Measurements from ENCODE around the gene ASCC1. TPM values are rescaled to one million over a fixed set of nuclear protein-coding genes. Genes with fewer than 3 reads are reported as not detected.
A peak's percentile ranks its signal among the peaks of the same experiment; 100 is the strongest.

Gene ASCC1
- total and polyA plus RNA-seq, 2 donors: 29.7 to 33.5 TPM

- H3K27ac ChIP-seq (ENCODE audit: low read depth): no peak overlapping the region
- no peaks in the 10 kb centered on the region for H3K4me1 ChIP-seq (ENCODE audit: insufficient read depth)
- H3K36me3 ChIP-seq (ENCODE audit: insufficient read depth): no peaks in the 10 kb centered on the region
- WGBS: 98% methylated on average over 2 of the region's 2 CpGs
- H3K4me3 ChIP-seq (ENCODE audit: low read depth, low read length): no peak overlapping the region
- DNase-seq (ENCODE audit: extremely low spot score): no peak
Measured at GRCh38 chr10:72127571-72127970, 88.5 kb downstream of the ASCC1 start.

GRCh38 chr10:72126872-72127232 lies 89.2 kb downstream of the ASCC1 start:
- H3K4me3 ChIP-seq (ENCODE audit: low read depth, low read length): no peak overlapping the region
- no peak overlapping the region for H3K27ac ChIP-seq (ENCODE audit: low read depth)
- H3K36me3 ChIP-seq (ENCODE audit: insufficient read depth): no peaks in the 10 kb centered on the region
- H3K4me1 ChIP-seq (ENCODE audit: insufficient read depth): no peaks in the 10 kb centered on the region
- no peak for DNase-seq (ENCODE audit: extremely low spot score)
- whole genome bisulfite sequencing: 96% methylated on average over 3 of the region's 3 CpGs

- WGBS: 92% methylated on average over 3 of the region's 3 CpGs
- DNase-seq (ENCODE audit: extremely low spot score): no peak
- no peaks in the 10 kb centered on the region for H3K4me1 ChIP-seq (ENCODE audit: insufficient read depth)
- H3K27ac ChIP-seq (ENCODE audit: low read depth): no peak overlapping the region
- H3K4me3 ChIP-seq (ENCODE audit: low read depth, low read length): no peak overlapping the region
- no peaks in the 10 kb centered on the region for H3K36me3 ChIP-seq (ENCODE audit: insufficient read depth)
Measured at GRCh38 chr10:72126184-72126871, 89.7 kb downstream of the ASCC1 start.

- no peak overlapping the region for H3K27ac ChIP-seq (ENCODE audit: low read depth)
- no peaks in the 10 kb centered on the region for H3K36me3 ChIP-seq (ENCODE audit: insufficient read depth)
- H3K4me3 ChIP-seq (ENCODE audit: low read depth, low read length): no peak overlapping the region
- H3K4me1 ChIP-seq (ENCODE audit: insufficient read depth): no peaks in the 10 kb centered on the region
- DNase-seq (ENCODE audit: extremely low spot score): peak; percentile 20
- WGBS: 72% methylated on average over 1 of the region's 1 CpG
Measured at GRCh38 chr10:72124989-72125388, 91.1 kb downstream of the ASCC1 start.

GRCh38 chr10:72124381-72124780 lies 91.7 kb downstream of the ASCC1 start:
- no peak for DNase-seq (ENCODE audit: extremely low spot score)
- Histone ChIP-seq H3K36me3 (ENCODE audit: insufficient read depth) (peaks cover under 1% of the 10 kb centered on the region), H3K27ac (ENCODE audit: low read depth) (no peak overlapping the region), H3K4me1 (ENCODE audit: insufficient read depth) (no peaks in the 10 kb centered on the region), H3K4me3 (ENCODE audit: low read depth, low read length) (no peak overlapping the region)

- no peak for DNase-seq (ENCODE audit: extremely low spot score)
- Histone ChIP-seq H3K36me3 (ENCODE audit: insufficient read depth) (peaks cover 3% of the 10 kb centered on the region), H3K4me3 (ENCODE audit: low read depth, low read length) (no peak overlapping the region), H3K4me1 (ENCODE audit: insufficient read depth) (no peaks in the 10 kb centered on the region), H3K27ac (ENCODE audit: low read depth) (no peak overlapping the region)
- 87% methylated on average over 4 of the region's 4 CpGs for WGBS
Measured at GRCh38 chr10:72123616-72124015, 92.5 kb downstream of the ASCC1 start.

- H3K4me1 ChIP-seq (ENCODE audit: insufficient read depth): no peaks in the 10 kb centered on the region
- no peak overlapping the region for H3K4me3 ChIP-seq (ENCODE audit: low read depth, low read length)
- no peak overlapping the region for H3K27ac ChIP-seq (ENCODE audit: low read depth)
- 94% methylated on average over 4 of the region's 4 CpGs for WGBS
- peaks cover 3% of the 10 kb centered on the region for H3K36me3 ChIP-seq (ENCODE audit: insufficient read depth)
- DNase-seq (ENCODE audit: extremely low spot score): no peak
Measured at GRCh38 chr10:72122221-72122620, 93.9 kb downstream of the ASCC1 start.

- peaks cover 3% of the 10 kb centered on the region for H3K36me3 ChIP-seq (ENCODE audit: insufficient read depth)
- H3K4me3 ChIP-seq (ENCODE audit: low read depth, low read length): no peak overlapping the region
- H3K4me1 ChIP-seq (ENCODE audit: insufficient read depth): no peaks in the 10 kb centered on the region
- no peak for DNase-seq (ENCODE audit: extremely low spot score)
- 100% methylated on average over 1 of the region's 1 CpG for WGBS
- no peak overlapping the region for H3K27ac ChIP-seq (ENCODE audit: low read depth)
Measured at GRCh38 chr10:72121389-72121788, 94.7 kb downstream of the ASCC1 start.

GRCh38 chr10:72116372-72116771 lies 99.7 kb downstream of the ASCC1 start:
- 95% methylated on average over 2 of the region's 2 CpGs for WGBS
- Histone ChIP-seq H3K36me3 (ENCODE audit: insufficient read depth) (peaks cover 3% of the 10 kb centered on the region), H3K4me3 (ENCODE audit: low read depth, low read length) (no peak overlapping the region), H3K4me1 (ENCODE audit: insufficient read depth) (no peaks in the 10 kb centered on the region), H3K27ac (ENCODE audit: low read depth) (no peak overlapping the region)
- no peak for DNase-seq (ENCODE audit: extremely low spot score)

- Histone ChIP-seq H3K4me3 (ENCODE audit: low read depth, low read length) (no peak overlapping the region), H3K36me3 (ENCODE audit: insufficient read depth) (peaks cover 3% of the 10 kb centered on the region), H3K4me1 (ENCODE audit: insufficient read depth) (no peaks in the 10 kb centered on the region), H3K27ac (ENCODE audit: low read depth) (no peak overlapping the region)
- no peak for DNase-seq (ENCODE audit: extremely low spot score)
- WGBS: 83% methylated on average over 2 of the region's 2 CpGs
Measured at GRCh38 chr10:72114706-72115450, 101.2 kb downstream of the ASCC1 start.

- H3K4me3 ChIP-seq (ENCODE audit: low read depth, low read length): no peak overlapping the region
- no peak for DNase-seq (ENCODE audit: extremely low spot score)
- no peak overlapping the region for H3K27ac ChIP-seq (ENCODE audit: low read depth)
- H3K36me3 ChIP-seq (ENCODE audit: insufficient read depth): no peaks in the 10 kb centered on the region
- H3K4me1 ChIP-seq (ENCODE audit: insufficient read depth): no peaks in the 10 kb centered on the region
- WGBS: 94% methylated on average over 11 of the region's 11 CpGs
Measured at GRCh38 chr10:72110673-72111401, 105.2 kb downstream of the ASCC1 start.

- H3K36me3 ChIP-seq (ENCODE audit: insufficient read depth): no peaks in the 10 kb centered on the region
- no peak overlapping the region for H3K4me3 ChIP-seq (ENCODE audit: low read depth, low read length)
- H3K4me1 ChIP-seq (ENCODE audit: insufficient read depth): no peaks in the 10 kb centered on the region
- H3K27ac ChIP-seq (ENCODE audit: low read depth): no peak overlapping the region
- DNase-seq (ENCODE audit: extremely low spot score): no peak
- 88% methylated on average over 8 of the region's 8 CpGs for WGBS
Measured at GRCh38 chr10:72109636-72110157, 106.4 kb downstream of the ASCC1 start.

- DNase-seq (ENCODE audit: extremely low spot score): no peak
- 36% methylated on average over 1 of the region's 1 CpG for WGBS
- H3K27ac ChIP-seq (ENCODE audit: low read depth): no peak overlapping the region
- H3K36me3 ChIP-seq (ENCODE audit: insufficient read depth): no peaks in the 10 kb centered on the region
- no peaks in the 10 kb centered on the region for H3K4me1 ChIP-seq (ENCODE audit: insufficient read depth)
- H3K4me3 ChIP-seq (ENCODE audit: low read depth, low read length): no peak overlapping the region
Measured at GRCh38 chr10:72108830-72109635, 107.0 kb downstream of the ASCC1 start.
